ENCODE data around the gene STX7.

GRCh38 chr6:132414761-132415160 is 98.2 kb downstream of the STX7 start:
- TF ChIP-seq ESRRA (IDR thresholded peaks at IDR 0.05; ENCODE audit: borderline replicate concordance, low read length) (no peak), EP300 (IDR thresholded peaks at IDR 0.05) (no peak), CTCF (IDR thresholded peaks at IDR 0.05) (no peak), RAD21 (conservative IDR thresholded peaks at IDR 0.05 in 1 of 2, IDR thresholded peaks at IDR 0.05 in 1 of 2) (no peak), ZFP36 (IDR thresholded peaks at IDR 0.05; ENCODE audit: borderline replicate concordance, partially characterized antibody) (no peak), POLR2AphosphoS2 (conservative IDR thresholded peaks at IDR 0.05; ENCODE audit: low read length) (no peak), MAX (IDR thresholded peaks at IDR 0.05) (no peak), NPAS2 (CRISPR knock-in tag; IDR thresholded peaks at IDR 0.05; ENCODE audit: borderline replicate concordance) (no peak), BHLHE40 (IDR thresholded peaks at IDR 0.05; ENCODE audit: low read depth, low read length) (no peak), HEYL (CRISPR knock-in tag; IDR thresholded peaks at IDR 0.05) (no peak), SREBF2 (IDR thresholded peaks at IDR 0.05) (no peak), SMC3 (IDR thresholded peaks at IDR 0.05) (no peak), POLR2A (IDR thresholded peaks at IDR 0.05; ENCODE audit: low read length) (no peak)

All from A549 (cell line).